ENCODE data around the gene RPL36AL. TPM values are rescaled to one million over a fixed set of nuclear protein-coding genes. Genes with fewer than 3 reads are reported as not detected.

The RPL36AL gene
- total RNA-seq, 1 experiment from 2014 or later, result 181 TPM

GRCh38 chr14:49612251-49612650, 8.2 kb downstream of the RPL36AL start:
- Mint-ChIP-seq H3K27me3 (ENCODE audit: insufficient read depth, unreplicated experiment) (no peaks in the 10 kb centered on the region), H3K36me3 (ENCODE audit: insufficient read depth, unreplicated experiment) (peaks cover 50% of the 10 kb centered on the region), H3K9me3 (ENCODE audit: unreplicated experiment) (no peaks in the 10 kb centered on the region), H3K4me1 (ENCODE audit: low read depth, unreplicated experiment) (peaks cover 2% of the 10 kb centered on the region), H3K4me3 (ENCODE audit: unreplicated experiment) (no peak overlapping the region), H3K27ac (ENCODE audit: unreplicated experiment) (no peak overlapping the region)
- Histone ChIP-seq H3K4me3 (ENCODE audit: low read depth, low read length) (no peak overlapping the region), H3K9me3 (no peaks in the 10 kb centered on the region), H3K4me1 (peaks cover 4% of the 10 kb centered on the region; the same call in 1 of the 2 replicates), H3K27me3 (replicated peaks; ENCODE audit: control insufficient read depth, insufficient read depth, low read length) (no peaks in the 10 kb centered on the region), H3K36me3 (ENCODE audit: control insufficient read depth, insufficient read depth, low read length) (no peaks in the 10 kb centered on the region)
- POLR2A ChIA-PET, result no interaction called here
- BruUV-seq (replicated peaks), result no TSS peak
- CTCF ChIA-PET, result no interaction called here
- no peak for DNase-seq
- TF ChIP-seq CTCF (IDR thresholded peaks at IDR 0.05; ENCODE audit: insufficient read depth in 1 of 2, low read depth in 1 of 2, low read length in 1 of 2, severe bottlenecking in 1 of 2, unreplicated experiment in 1 of 2), result no peak
- intact Hi-C loops (cut with micrococcal nuclease; ENCODE audit: unreplicated experiment), result no loop called here

GRCh38 chr14:49607583-49607982, 12.8 kb downstream of the RPL36AL start:
- H3K36me3 ChIP-seq (ENCODE audit: control insufficient read depth, insufficient read depth, low read length), result no peaks in the 10 kb centered on the region; the same call in 1 of the 2 replicates
- no TSS peak for BruUV-seq (replicated peaks)
- POLR2A ChIA-PET, result no interaction called here

GRCh38 chr14:49598485-49599300, 21.7 kb downstream of the RPL36AL start, which contains the start of gene LRR1:
TSS of gene LRR1 (plus strand) at chr14:49598940. CDS start at chr14:49599021, 81 bp downstream.
- Mint-ChIP-seq H3K4me1 (ENCODE audit: low read depth, unreplicated experiment) (peaks cover 25% of the 10 kb centered on the region), H3K27ac (ENCODE audit: unreplicated experiment) (peak within 1 kb of the TSS; percentile 97), H3K36me3 (ENCODE audit: insufficient read depth, unreplicated experiment) (peaks cover 30% of the 10 kb centered on the region), H3K27me3 (ENCODE audit: insufficient read depth, unreplicated experiment) (no peaks in the 10 kb centered on the region), H3K9me3 (ENCODE audit: unreplicated experiment) (no peaks in the 10 kb centered on the region), H3K4me3 (ENCODE audit: unreplicated experiment) (peak within 1 kb of the TSS; percentile 97)
- ChIA-PET POLR2A (interaction anchor here (1.3 to 1.8 kb wide), 3 partner anchors 12 to 35 kb away, joined by 7 to 12 read pairs (median 9); partner anchors contain the start of genes MGAT2, RPL36AL and RPS29), CTCF (interaction anchor here (1.0 to 1.1 kb wide), 2 partner anchors 12 to 22 kb away, joined by 3 to 5 read pairs; partner anchors contain the start of genes MGAT2 and RPL36AL)
- Histone ChIP-seq H3K36me3 (ENCODE audit: control insufficient read depth, insufficient read depth, low read length) (no peaks in the 10 kb centered on the region), H3K4me3 (ENCODE audit: low read depth, low read length) (peak within 1 kb of the TSS; percentile 78), H3K9me3 (no peaks in the 10 kb centered on the region), H3K4me1 (peaks cover 24% of the 10 kb centered on the region), H3K27me3 (replicated peaks; ENCODE audit: control insufficient read depth, insufficient read depth, low read length) (no peaks in the 10 kb centered on the region)
- no TSS peak for BruUV-seq (replicated peaks)
- peak; percentile 91 to 94 for DNase-seq
- intact Hi-C loops (cut with micrococcal nuclease; ENCODE audit: unreplicated experiment), result loop anchor here (1.0 kb wide), 2 partner anchors 12 to 22 kb away; partner anchors contain the start of genes MGAT2, RPL36AL and RPS29
- no peak for TF ChIP-seq CTCF (IDR thresholded peaks at IDR 0.05; ENCODE audit: insufficient read depth in 1 of 2, low read depth in 1 of 2, low read length in 1 of 2, severe bottlenecking in 1 of 2, unreplicated experiment in 1 of 2)

More at GRCh38 chr14:49607583-49607982, 12.8 kb downstream of the RPL36AL start:
- no peak for TF ChIP-seq CTCF (IDR thresholded peaks at IDR 0.05; ENCODE audit: insufficient read depth in 1 of 2, low read depth in 1 of 2, low read length in 1 of 2, severe bottlenecking in 1 of 2, unreplicated experiment in 1 of 2)
- Mint-ChIP-seq H3K27ac (ENCODE audit: unreplicated experiment) (no peak overlapping the region), H3K9me3 (ENCODE audit: unreplicated experiment) (no peaks in the 10 kb centered on the region), H3K36me3 (ENCODE audit: insufficient read depth, unreplicated experiment) (peaks cover 54% of the 10 kb centered on the region), H3K4me1 (ENCODE audit: low read depth, unreplicated experiment) (no peaks in the 10 kb centered on the region), H3K27me3 (ENCODE audit: insufficient read depth, unreplicated experiment) (no peaks in the 10 kb centered on the region), H3K4me3 (ENCODE audit: unreplicated experiment) (no peak overlapping the region)
- intact Hi-C loops (cut with micrococcal nuclease; ENCODE audit: unreplicated experiment), result no loop called here
- no peaks in the 10 kb centered on the region for H3K27me3 ChIP-seq (replicated peaks; ENCODE audit: control insufficient read depth, insufficient read depth, low read length)
- no peaks in the 10 kb centered on the region for H3K4me1 ChIP-seq
- CTCF ChIA-PET, result no interaction called here
- no peak overlapping the region for H3K4me3 ChIP-seq (ENCODE audit: low read depth, low read length)
- H3K9me3 ChIP-seq, result no peaks in the 10 kb centered on the region
- DNase-seq, result no peak
